Esophagus muscularis mucosa (tissue), 4 donors: ENCODE measurements around the gene HIVEP1. TPM values are rescaled to one million over a fixed set of nuclear protein-coding genes. Genes with fewer than 3 reads are reported as not detected.
A peak's percentile ranks its signal among the peaks of the same experiment; 100 is the strongest.

ENCODE experiments used
- DNase-seq: peaks from one replicate; pipeline ENCODE4 v3.0.0-alpha.2; 2017; ENCODE audit errors: extremely low spot score
- H3K27ac ChIP-seq, 4 donors: fragments of 200-600 bp; sonication (generic); replicated peaks in 1 of 4; 1 replicate in 3 of 4; 2 replicates in 1 of 4; pipeline ENCODE4 v1.5.1; 2016 to 2019; ENCODE audit warnings: mild to moderate bottlenecking in 1 of 4
- H3K27me3 ChIP-seq, 4 donors: fragments of 200-600 bp; sonication (generic); one replicate each; pipeline versions ENCODE4 v1.5.1 to v1.6.0; 2016 to 2019
- H3K36me3 ChIP-seq, 4 donors: fragments of 200-600 bp; sonication (generic); one replicate each; pipeline ENCODE4 v1.5.1; 2016 to 2019
- H3K4me1 ChIP-seq, 4 donors: fragments of 200-600 bp; sonication (generic); one replicate each; pipeline ENCODE4 v1.5.1; 2016 to 2019
- H3K4me3 ChIP-seq, 4 donors: fragments of 200-600 bp; sonication (generic); 1 replicate in 2 of 4; 2 replicates in 2 of 4; pipeline ENCODE4 v1.5.1; 2016 to 2019; ENCODE audit warnings: mild to moderate bottlenecking in 4 of 4, moderate library complexity in 1 of 4
- H3K9me3 ChIP-seq, 4 donors: fragments of 200-600 bp; sonication (generic); 1 replicate in 3 of 4; 2 replicates in 1 of 4; pipeline ENCODE4 v1.5.1; 2016 to 2019
- CTCF ChIP-seq, 3 experiments: fragments of 200-600 bp in 2 of 3; fragments of 450-650 bp in 1 of 3; sonication (generic) in 2 of 3; IDR thresholded peaks; one replicate each; pipeline ENCODE4 v1.5.1; 2017 to 2019; ENCODE audit warnings: antibody characterized with exemption in 3 of 3, mild to moderate bottlenecking in 2 of 3, moderate library complexity in 1 of 3
- EP300 ChIP-seq: sonication (generic); formaldehyde crosslinking; IDR thresholded peaks from one replicate; pipeline ENCODE4 v1.6.1; 2017; ENCODE audit warnings: antibody characterized with exemption
- POLR2A ChIP-seq: fragments of 450-650 bp; IDR thresholded peaks from one replicate; pipeline ENCODE4 v1.6.1; 2017; ENCODE audit warnings: antibody characterized with exemption, moderate library complexity, mild to moderate bottlenecking, low read depth
- POLR2AphosphoS5 ChIP-seq, 2 donors: sonication (generic); formaldehyde crosslinking; IDR thresholded peaks; one replicate each; pipeline ENCODE4 v1.6.1; 2017; ENCODE audit warnings: antibody characterized with exemption in 2 of 2
- WGBS: methylation state at CpG from one replicate; pipeline ENCODE4 v1.1.5; 2018; 5-methylcytosine and 5-hydroxymethylcytosine counted together
- intact Hi-C: fragments of 100-400 bp; cut with DNase I; formaldehyde crosslinking; loops from one replicate; pipeline ENCODE4 v1.15.1; 2023
- total RNA-seq, 4 donors: library from RNA; depleted of rRNA; stranded (reverse); fragments of >200 nt; gene quantifications; one replicate each; pipeline versions ENCODE4 v1.1.0 to v1.2.1, GENCODE V29; 2016

The HIVEP1 gene
- total RNA-seq, 4 donors from 2014 or later = 16.2 to 28.3 (median 25.1) TPM

- Histone ChIP-seq H3K4me3 (no peak overlapping the region), H3K36me3 (no peaks in the 10 kb centered on the region), H3K27ac (no peak overlapping the region), H3K9me3 (no peaks in the 10 kb centered on the region), H3K27me3 (no peaks in the 10 kb centered on the region), H3K4me1 (peaks cover 0 to 15% (median 7%) of the 10 kb centered on the region in 4 donors)
- TF ChIP-seq EP300 = no peak
- no peak for TF ChIP-seq POLR2A
- no peak for TF ChIP-seq POLR2AphosphoS5 (IDR thresholded peaks at IDR 0.05)
- TF ChIP-seq CTCF (IDR thresholded peaks at IDR 0.05) = no peak
- WGBS = 91% methylated on average over 1 of the region's 1 CpG
- no peak for DNase-seq
- intact Hi-C loops = no loop called here
Measured at GRCh38 chr6:11996751-11997150, 15.4 kb upstream of the HIVEP1 start.

GRCh38 chr6:11999246-11999645 lies 12.9 kb upstream of the HIVEP1 start:
- H3K27ac ChIP-seq = peak overlapping the region in 1 of 4 donors; percentile 15
- TF ChIP-seq EP300 = no peak
- TF ChIP-seq POLR2AphosphoS5 (IDR thresholded peaks at IDR 0.05) = peak in 1 of 2 donors; percentile 52
- WGBS = 73% methylated on average over 5 of the region's 5 CpGs

GRCh38 chr6:12000174-12000573 lies 11.9 kb upstream of the HIVEP1 start:
- H3K4me3 ChIP-seq = no peak overlapping the region
- no peak overlapping the region for H3K27ac ChIP-seq
- no peaks in the 10 kb centered on the region for H3K36me3 ChIP-seq
- TF ChIP-seq CTCF (IDR thresholded peaks at IDR 0.05) (no peak), POLR2A (no peak), EP300 (no peak), POLR2AphosphoS5 (IDR thresholded peaks at IDR 0.05) (no peak)
- H3K4me1 ChIP-seq = peaks cover 0 to 15% (median 7%) of the 10 kb centered on the region in 4 donors
- DNase-seq = no peak
- intact Hi-C loops = no loop called here
- H3K9me3 ChIP-seq = no peaks in the 10 kb centered on the region
- H3K27me3 ChIP-seq = no peaks in the 10 kb centered on the region

More at GRCh38 chr6:11999246-11999645, 12.9 kb upstream of the HIVEP1 start:
- Histone ChIP-seq H3K9me3 (no peaks in the 10 kb centered on the region), H3K27me3 (no peaks in the 10 kb centered on the region), H3K4me3 (no peak overlapping the region), H3K4me1 (peaks cover 0 to 15% (median 7%) of the 10 kb centered on the region in 4 donors), H3K36me3 (no peaks in the 10 kb centered on the region)
- intact Hi-C loops = no loop called here
- no peak for DNase-seq

- Histone ChIP-seq H3K4me3 (no peak overlapping the region), H3K36me3 (no peaks in the 10 kb centered on the region), H3K4me1 (peaks cover 0 to 15% (median 7%) of the 10 kb centered on the region in 4 donors), H3K27ac (peak overlapping the region in 1 of 4 donors; percentile 19), H3K27me3 (no peaks in the 10 kb centered on the region), H3K9me3 (no peaks in the 10 kb centered on the region)
- TF ChIP-seq POLR2AphosphoS5 (IDR thresholded peaks at IDR 0.05) (peak in 1 of 2 donors; percentile 55), EP300 (no peak)
- intact Hi-C loops = no loop called here
- no peak for DNase-seq
- WGBS = 36% methylated on average over 4 of the region's 4 CpGs
Measured at GRCh38 chr6:12001004-12001705, 11.0 kb upstream of the HIVEP1 start.

GRCh38 chr6:12001706-12002435 lies 10.2 kb upstream of the HIVEP1 start:
- Histone ChIP-seq H3K27ac (no peak overlapping the region), H3K27me3 (no peaks in the 10 kb centered on the region), H3K36me3 (no peaks in the 10 kb centered on the region), H3K4me1 (peaks cover 0 to 15% (median 7%) of the 10 kb centered on the region in 4 donors), H3K4me3 (no peak overlapping the region), H3K9me3 (no peaks in the 10 kb centered on the region)
- 76% methylated on average over 6 of the region's 6 CpGs for WGBS
- no peak for TF ChIP-seq POLR2AphosphoS5 (IDR thresholded peaks at IDR 0.05)
- no peak for TF ChIP-seq POLR2A
- TF ChIP-seq CTCF (IDR thresholded peaks at IDR 0.05) = no peak
- no peak for TF ChIP-seq EP300
- intact Hi-C loops = no loop called here
- DNase-seq = no peak
